ENCODE results near the gene FNDC1. TPM values are rescaled to one million over a fixed set of nuclear protein-coding genes. Genes with fewer than 3 reads are reported as not detected.

The FNDC1 gene
- total RNA-seq, 1 experiment from 2014 or later = 0.17 TPM

DNA sequence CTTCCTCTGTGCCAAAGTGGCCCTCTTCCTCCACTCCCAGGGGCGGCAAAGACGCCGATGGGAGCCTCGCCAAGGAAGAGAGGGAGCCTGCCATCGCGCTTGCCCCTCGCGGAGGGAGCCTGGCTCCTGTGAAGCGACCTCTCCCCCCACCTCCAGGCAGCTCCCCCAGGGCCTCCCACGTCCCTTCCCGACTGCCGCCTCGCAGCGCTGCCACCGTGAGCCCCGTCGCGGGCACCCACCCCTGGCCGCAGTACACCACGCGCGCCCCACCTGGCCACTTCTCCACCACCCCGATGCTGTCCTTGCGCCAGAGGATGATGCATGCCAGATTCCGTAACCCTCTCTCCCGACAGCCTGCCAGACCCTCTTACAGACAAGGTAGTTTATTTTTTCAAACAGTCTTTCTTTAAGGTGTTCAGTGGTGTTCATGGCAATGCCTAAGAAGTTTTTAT, 64.9 kb downstream of the FNDC1 start:
- BruUV-seq (replicated peaks) = no TSS peak
- Mint-ChIP-seq H3K4me3 (ENCODE audit: low read depth, unreplicated experiment) (no peak overlapping the region), H3K27me3 (ENCODE audit: unreplicated experiment) (peaks cover 67% of the 10 kb centered on the region), H3K36me3 (ENCODE audit: insufficient read depth, unreplicated experiment) (no peaks in the 10 kb centered on the region), H3K9me3 (ENCODE audit: low read depth, unreplicated experiment) (no peaks in the 10 kb centered on the region), H3K27ac (ENCODE audit: unreplicated experiment) (no peak overlapping the region), H3K4me1 (ENCODE audit: low read depth, unreplicated experiment) (no peaks in the 10 kb centered on the region)
- DNase-seq = no peak
- TF ChIP-seq, protein P1, sequence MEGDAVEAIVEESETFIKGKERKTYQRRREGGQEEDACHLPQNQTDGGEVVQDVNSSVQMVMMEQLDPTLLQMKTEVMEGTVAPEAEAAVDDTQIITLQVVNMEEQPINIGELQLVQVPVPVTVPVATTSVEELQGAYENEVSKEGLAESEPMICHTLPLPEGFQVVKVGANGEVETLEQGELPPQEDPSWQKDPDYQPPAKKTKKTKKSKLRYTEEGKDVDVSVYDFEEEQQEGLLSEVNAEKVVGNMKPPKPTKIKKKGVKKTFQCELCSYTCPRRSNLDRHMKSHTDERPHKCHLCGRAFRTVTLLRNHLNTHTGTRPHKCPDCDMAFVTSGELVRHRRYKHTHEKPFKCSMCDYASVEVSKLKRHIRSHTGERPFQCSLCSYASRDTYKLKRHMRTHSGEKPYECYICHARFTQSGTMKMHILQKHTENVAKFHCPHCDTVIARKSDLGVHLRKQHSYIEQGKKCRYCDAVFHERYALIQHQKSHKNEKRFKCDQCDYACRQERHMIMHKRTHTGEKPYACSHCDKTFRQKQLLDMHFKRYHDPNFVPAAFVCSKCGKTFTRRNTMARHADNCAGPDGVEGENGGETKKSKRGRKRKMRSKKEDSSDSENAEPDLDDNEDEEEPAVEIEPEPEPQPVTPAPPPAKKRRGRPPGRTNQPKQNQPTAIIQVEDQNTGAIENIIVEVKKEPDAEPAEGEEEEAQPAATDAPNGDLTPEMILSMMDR (IDR thresholded peaks at IDR 0.05; ENCODE audit: unreplicated experiment) = no peak
- intact Hi-C loops (cut with micrococcal nuclease; ENCODE audit: unreplicated experiment) = no loop called here
- CTCF ChIA-PET = no interaction called here

DNA sequence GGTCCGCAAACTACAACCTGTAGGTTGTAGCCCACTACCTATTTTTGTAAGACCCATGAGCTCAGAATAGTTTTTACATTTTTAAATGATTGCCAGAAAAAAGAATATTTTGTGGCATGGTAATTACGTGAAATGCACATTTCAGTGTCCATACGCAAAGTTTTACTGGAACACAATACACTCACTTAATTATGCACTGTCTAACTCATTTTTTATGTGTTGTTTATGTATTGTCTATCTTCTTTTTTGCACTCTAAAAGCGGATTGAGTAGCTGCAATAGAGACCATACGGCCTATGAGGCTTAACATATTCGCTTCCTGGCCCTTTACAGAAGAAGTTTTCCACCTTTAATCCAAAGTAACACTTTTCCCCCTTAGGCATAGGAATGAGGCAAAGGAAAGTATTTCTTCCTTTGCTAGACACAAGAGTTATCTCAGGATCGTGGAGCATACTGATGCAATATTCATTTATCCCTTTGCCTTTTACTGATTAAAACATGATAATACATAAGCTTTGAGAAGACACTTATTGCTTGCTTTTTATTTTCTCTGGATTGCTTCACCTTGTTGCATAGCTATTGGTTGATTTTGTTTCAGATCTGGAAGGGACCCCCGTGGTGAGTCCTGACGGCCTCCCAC, 69.8 kb downstream of the FNDC1 start:
- Mint-ChIP-seq H3K27me3 (ENCODE audit: unreplicated experiment) (peaks cover 86% of the 10 kb centered on the region), H3K4me3 (ENCODE audit: low read depth, unreplicated experiment) (no peak overlapping the region), H3K36me3 (ENCODE audit: insufficient read depth, unreplicated experiment) (no peaks in the 10 kb centered on the region), H3K9me3 (ENCODE audit: low read depth, unreplicated experiment) (no peaks in the 10 kb centered on the region), H3K4me1 (ENCODE audit: low read depth, unreplicated experiment) (no peaks in the 10 kb centered on the region), H3K27ac (ENCODE audit: unreplicated experiment) (no peak overlapping the region)
- no TSS peak for BruUV-seq (replicated peaks)
- intact Hi-C loops (cut with micrococcal nuclease; ENCODE audit: unreplicated experiment) = no loop called here
- no peak for DNase-seq
- TF ChIP-seq, protein P1 (IDR thresholded peaks at IDR 0.05; ENCODE audit: unreplicated experiment) = no peak
- CTCF ChIA-PET = no interaction called here

DNA sequence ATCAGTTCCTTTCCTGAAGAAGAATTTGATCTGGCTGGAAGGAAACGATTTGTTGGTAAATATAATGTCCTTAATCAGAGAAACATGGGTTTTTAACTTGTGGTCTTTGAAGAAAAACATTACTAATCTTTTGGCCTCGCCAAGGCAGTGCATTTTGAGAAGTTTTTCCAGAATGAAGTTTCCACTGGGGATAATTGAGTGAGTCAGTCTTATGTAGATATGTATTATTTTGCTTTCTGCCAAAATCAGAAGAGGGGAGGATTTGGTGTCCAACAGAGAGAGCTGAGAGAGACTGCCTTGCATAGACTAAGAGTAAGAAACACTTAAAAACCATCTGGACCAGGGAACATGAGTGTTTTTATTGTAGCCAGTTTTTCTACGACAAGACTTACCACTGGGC, 79.9 kb downstream of the FNDC1 start:
- H3K4me3 Mint-ChIP-seq (ENCODE audit: low read depth, unreplicated experiment) = no peak overlapping the region
- TF ChIP-seq, protein P1 (IDR thresholded peaks at IDR 0.05; ENCODE audit: unreplicated experiment) = no peak
- intact Hi-C loops (cut with micrococcal nuclease; ENCODE audit: unreplicated experiment) = no loop called here
- H3K4me1 Mint-ChIP-seq (ENCODE audit: low read depth, unreplicated experiment) = no peaks in the 10 kb centered on the region
- no peak overlapping the region for H3K27ac Mint-ChIP-seq (ENCODE audit: unreplicated experiment)
- BruUV-seq (replicated peaks) = no TSS peak
- CTCF ChIA-PET = no interaction called here
- no peaks in the 10 kb centered on the region for H3K36me3 Mint-ChIP-seq (ENCODE audit: insufficient read depth, unreplicated experiment)
- no peaks in the 10 kb centered on the region for H3K9me3 Mint-ChIP-seq (ENCODE audit: low read depth, unreplicated experiment)
- H3K27me3 Mint-ChIP-seq (ENCODE audit: unreplicated experiment) = peaks cover 53% of the 10 kb centered on the region
- no peak for DNase-seq

DNA sequence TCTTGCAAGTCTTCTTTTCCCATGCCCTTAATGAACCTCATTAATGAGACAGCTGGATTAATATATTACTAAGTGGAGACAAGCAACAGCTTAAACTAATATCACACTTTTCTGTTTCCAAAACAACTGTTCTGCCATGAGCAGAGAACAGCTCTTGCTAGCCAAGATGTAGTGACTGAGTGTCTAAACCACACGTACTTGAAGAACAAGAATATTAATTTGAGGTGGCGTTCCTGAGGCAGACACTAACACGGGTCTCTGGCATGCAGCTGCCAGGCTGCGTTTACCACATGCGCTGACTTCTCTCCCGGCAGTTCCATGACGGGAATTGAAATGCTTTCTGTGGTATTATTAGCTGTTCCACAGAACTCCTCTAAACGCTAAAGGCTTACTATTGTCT, 80.6 kb downstream of the FNDC1 start:
- H3K4me1 Mint-ChIP-seq (ENCODE audit: low read depth, unreplicated experiment) = no peaks in the 10 kb centered on the region
- no peak overlapping the region for H3K4me3 Mint-ChIP-seq (ENCODE audit: low read depth, unreplicated experiment)
- TF ChIP-seq, protein P1 (IDR thresholded peaks at IDR 0.05; ENCODE audit: unreplicated experiment) = no peak
- BruUV-seq (replicated peaks) = no TSS peak
- no peaks in the 10 kb centered on the region for H3K9me3 Mint-ChIP-seq (ENCODE audit: low read depth, unreplicated experiment)
- DNase-seq = no peak
- peaks cover 53% of the 10 kb centered on the region for H3K27me3 Mint-ChIP-seq (ENCODE audit: unreplicated experiment)
- intact Hi-C loops (cut with micrococcal nuclease; ENCODE audit: unreplicated experiment) = loop anchor here (10.0 kb wide), 3 partner anchors 215 to 395 kb away; no protein-coding TSS in a partner anchor
- CTCF ChIA-PET = no interaction called here
- no peak overlapping the region for H3K27ac Mint-ChIP-seq (ENCODE audit: unreplicated experiment)
- H3K36me3 Mint-ChIP-seq (ENCODE audit: insufficient read depth, unreplicated experiment) = no peaks in the 10 kb centered on the region
